HG02588 (cell line): ENCODE results near the gene NOL4L.

Experiments used
- ATAC-seq: cut with Tn5 transposase; IDR thresholded peaks from one replicate; pipeline ENCODE4 v1.9.1; 2021; ENCODE audit warnings: mild to moderate bottlenecking, moderate library complexity; ENCODE audit not compliant: unreplicated experiment

Gene NOL4L

GRCh38 chr20:32462900-32463641 is 122.1 kb downstream of the NOL4L start:
- ATAC-seq = no peak

- ATAC-seq = no peak
Measured at GRCh38 chr20:32461836-32462600, 123.1 kb downstream of the NOL4L start.

GRCh38 chr20:32460683-32461320 is 124.3 kb downstream of the NOL4L start:
- ATAC-seq = no peak

- ATAC-seq = no peak
Measured at GRCh38 chr20:32460231-32460630, 124.9 kb downstream of the NOL4L start.

- no peak for ATAC-seq
Measured at GRCh38 chr20:32458837-32459220, 126.3 kb downstream of the NOL4L start.

GRCh38 chr20:32458061-32458836 is 126.9 kb downstream of the NOL4L start:
- no peak for ATAC-seq

- ATAC-seq = no peak
Measured at GRCh38 chr20:32457479-32457986, 127.6 kb downstream of the NOL4L start.

GRCh38 chr20:32456869-32457478 is 128.2 kb downstream of the NOL4L start:
- ATAC-seq = no peak

- no peak for ATAC-seq
Measured at GRCh38 chr20:32455901-32456701, 129.0 kb downstream of the NOL4L start.

- no peak for ATAC-seq
Measured at GRCh38 chr20:32455171-32455900, 129.8 kb downstream of the NOL4L start.

GRCh38 chr20:32454164-32455145 is 130.7 kb downstream of the NOL4L start:
- no peak for ATAC-seq

GRCh38 chr20:32453467-32454163 is 131.5 kb downstream of the NOL4L start:
- ATAC-seq = no peak

- no peak for ATAC-seq
Measured at GRCh38 chr20:32452776-32453466, 132.2 kb downstream of the NOL4L start.

GRCh38 chr20:32451682-32452461 is 133.3 kb downstream of the NOL4L start:
- ATAC-seq = no peak

GRCh38 chr20:32451340-32451681 is 133.8 kb downstream of the NOL4L start:
- no peak for ATAC-seq

GRCh38 chr20:32450484-32451061 is 134.6 kb downstream of the NOL4L start:
- ATAC-seq = no peak
